ENCODE measurements around the gene ZBTB7A.

The ZBTB7A gene

DNA sequence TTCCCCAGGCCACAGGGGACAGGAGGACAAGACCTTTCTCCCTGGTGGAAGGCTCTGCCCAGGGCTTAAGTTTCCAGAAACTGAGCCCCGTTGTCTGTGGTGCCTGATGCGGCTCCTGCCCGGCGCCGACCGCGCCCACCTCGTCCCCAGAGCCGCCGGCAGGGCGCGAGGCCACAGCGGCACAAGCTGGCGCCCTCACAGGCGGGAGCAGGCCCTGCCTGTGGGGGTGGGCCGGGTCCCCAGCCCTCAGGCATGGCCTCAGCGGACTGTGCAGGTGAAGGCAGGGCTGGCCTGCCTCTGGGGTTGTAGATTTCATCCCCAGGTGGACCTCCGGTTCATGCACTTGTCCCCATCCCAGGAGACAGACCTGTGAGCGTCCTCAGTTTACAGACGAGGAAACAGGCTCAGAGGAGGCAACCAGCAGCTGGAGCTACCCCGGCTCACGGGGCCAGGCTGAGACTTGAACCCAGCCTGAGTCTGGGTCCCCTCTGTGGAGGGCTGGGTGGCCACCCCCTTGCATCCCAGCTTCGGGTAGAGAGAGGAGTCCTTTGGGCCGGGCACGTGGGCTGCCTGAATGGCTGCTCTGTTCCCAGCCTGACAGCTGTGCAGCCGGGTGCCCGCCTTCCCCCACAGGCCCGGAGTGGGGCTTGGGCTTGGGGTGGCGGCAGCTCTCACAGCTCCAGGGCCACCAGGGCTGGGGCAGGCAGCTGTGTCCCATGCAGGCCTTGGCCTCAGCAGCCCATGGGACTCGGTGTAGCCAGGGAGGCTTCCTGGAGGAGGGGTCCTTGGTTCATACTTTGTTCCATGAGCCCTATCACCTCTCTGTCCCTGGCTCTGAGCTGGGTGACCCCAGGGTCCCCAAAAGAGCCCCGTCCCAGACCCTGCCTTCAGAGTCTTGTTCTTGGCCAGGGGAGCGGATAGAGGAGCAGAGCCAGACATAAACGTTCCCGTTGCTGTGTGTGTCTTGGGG, 32.4 kb downstream of the ZBTB7A start:
- DNase-seq: no peak

DNA sequence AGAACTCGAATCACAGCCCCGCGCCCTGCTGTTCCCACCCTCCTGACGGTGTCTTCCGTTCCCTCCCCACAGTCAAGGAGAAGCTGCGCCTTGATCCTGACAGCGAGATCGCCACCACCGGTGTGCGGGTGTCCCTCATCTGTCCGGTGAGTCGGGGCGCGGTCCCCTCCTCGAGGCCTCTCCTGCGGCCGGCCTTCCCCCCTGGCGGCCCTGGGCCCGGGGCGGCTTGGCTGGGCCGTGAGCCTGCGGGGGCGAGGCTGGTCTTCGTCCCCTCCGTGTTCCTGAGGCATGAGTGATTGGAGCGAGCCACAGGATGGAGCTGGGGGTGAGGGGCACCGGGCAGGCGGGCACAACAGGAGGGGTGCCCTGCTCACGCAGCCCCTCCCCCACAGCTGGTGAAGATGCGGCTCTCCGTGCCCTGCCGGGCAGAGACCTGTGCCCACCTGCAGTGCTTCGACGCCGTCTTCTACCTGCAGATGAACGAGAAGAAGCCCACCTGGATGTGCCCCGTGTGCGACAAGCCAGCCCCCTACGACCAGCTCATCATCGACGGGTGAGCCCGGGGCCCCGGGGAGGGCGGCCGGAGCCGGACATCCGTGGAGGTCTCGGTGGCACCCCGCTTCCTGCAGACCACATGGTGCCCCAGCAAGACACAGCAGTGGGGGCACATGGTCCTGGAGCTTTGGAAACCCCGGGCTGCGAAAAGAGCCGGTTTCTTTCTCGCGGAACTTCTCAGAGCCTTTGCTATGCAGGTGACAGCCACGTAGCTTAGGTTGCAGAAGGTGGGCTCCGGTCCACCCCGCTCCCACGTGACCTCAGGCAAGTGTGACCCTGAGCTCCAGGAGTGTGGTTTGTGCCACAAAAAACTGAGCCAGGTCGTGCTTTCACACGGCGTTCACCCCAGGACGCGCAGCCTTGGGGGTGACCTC, 33.4 kb downstream of the ZBTB7A start:
- no peak for DNase-seq

GRCh38 chr19:4032436-4032835, 34.3 kb downstream of the ZBTB7A start:
- DNase-seq: no peak

GRCh38 chr19:4031420-4031819, 35.3 kb downstream of the ZBTB7A start:
- no peak for DNase-seq

- no peak for DNase-seq
Observed at GRCh38 chr19:4030981-4031380, 35.7 kb downstream of the ZBTB7A start.

GRCh38 chr19:4030552-4030951, 36.1 kb downstream of the ZBTB7A start:
- DNase-seq: no peak

GRCh38 chr19:4029247-4029614, 37.5 kb downstream of the ZBTB7A start:
- no peak for DNase-seq

- DNase-seq: no peak
Observed at GRCh38 chr19:4028334-4029246, 38.1 kb downstream of the ZBTB7A start.

GRCh38 chr19:4027146-4027545, 39.6 kb downstream of the ZBTB7A start:
- no peak for DNase-seq

GRCh38 chr19:4025317-4025716, 41.4 kb downstream of the ZBTB7A start:
- no peak for DNase-seq

GRCh38 chr19:4023600-4024398, 42.9 kb downstream of the ZBTB7A start:
- DNase-seq: no peak

- no peak for DNase-seq
Observed at GRCh38 chr19:4019578-4019977, 47.1 kb downstream of the ZBTB7A start.

DNA sequence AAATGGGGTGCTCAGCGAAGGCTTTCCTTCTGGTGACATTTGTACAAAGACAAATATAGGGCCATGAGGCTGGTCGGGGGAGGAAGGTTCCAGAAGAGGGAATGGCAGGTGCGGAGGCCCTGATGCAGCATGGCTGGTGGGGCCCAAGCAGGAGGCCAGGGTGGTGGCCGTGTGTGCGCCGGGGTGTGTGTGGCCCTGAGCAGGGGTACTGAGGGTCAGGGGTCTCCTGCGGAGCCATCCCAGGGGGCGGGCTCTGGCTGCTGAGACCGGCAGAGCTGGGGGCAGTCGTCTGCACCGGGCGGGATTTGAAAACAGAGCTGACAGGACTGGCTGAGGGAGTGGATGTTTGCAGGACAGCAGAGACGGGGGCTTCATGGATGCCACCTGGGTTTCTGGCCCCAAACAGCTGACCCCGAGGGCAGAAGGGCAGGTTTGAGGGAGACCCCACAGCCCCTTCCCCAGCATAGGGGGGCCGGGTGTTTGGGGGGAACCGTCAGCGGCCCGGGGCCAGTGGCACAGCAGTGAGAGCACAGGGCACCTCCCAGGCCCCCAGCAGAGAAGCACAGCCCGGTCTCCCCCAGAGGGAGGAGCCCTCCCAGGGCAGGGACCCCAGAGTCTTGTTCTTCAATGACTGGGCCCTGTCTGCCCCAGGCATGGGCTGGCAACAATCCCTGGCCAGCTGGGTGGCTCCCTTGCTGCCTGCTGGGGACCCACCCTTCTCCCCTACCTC, 47.8 kb downstream of the ZBTB7A start:
- DNase-seq: no peak

- no peak for DNase-seq
Observed at GRCh38 chr19:4018140-4018613, 48.5 kb downstream of the ZBTB7A start.

GRCh38 chr19:4016903-4017638, 49.6 kb downstream of the ZBTB7A start:
- DNase-seq: no peak

DNA sequence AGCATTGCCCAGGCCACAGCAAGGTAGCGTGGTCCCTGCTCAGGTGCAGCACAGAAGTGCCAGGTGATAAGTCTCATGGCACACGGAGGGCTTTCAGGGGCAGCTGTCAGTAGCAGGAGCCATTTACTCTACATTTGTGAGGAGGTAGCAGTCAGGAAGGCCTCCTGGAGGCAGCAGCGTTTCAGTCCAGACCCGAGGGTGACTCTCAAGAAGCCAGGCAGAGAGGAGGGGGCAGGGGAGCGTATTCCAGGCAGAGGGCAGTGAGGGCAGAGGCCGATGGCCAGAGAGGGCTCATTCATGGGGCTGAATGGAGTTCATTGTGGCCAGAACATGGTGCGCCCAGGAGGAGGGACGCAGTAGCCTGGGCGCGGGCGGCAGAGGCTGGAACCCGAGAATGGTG, 50.2 kb downstream of the ZBTB7A start:
- no peak for DNase-seq

DNA sequence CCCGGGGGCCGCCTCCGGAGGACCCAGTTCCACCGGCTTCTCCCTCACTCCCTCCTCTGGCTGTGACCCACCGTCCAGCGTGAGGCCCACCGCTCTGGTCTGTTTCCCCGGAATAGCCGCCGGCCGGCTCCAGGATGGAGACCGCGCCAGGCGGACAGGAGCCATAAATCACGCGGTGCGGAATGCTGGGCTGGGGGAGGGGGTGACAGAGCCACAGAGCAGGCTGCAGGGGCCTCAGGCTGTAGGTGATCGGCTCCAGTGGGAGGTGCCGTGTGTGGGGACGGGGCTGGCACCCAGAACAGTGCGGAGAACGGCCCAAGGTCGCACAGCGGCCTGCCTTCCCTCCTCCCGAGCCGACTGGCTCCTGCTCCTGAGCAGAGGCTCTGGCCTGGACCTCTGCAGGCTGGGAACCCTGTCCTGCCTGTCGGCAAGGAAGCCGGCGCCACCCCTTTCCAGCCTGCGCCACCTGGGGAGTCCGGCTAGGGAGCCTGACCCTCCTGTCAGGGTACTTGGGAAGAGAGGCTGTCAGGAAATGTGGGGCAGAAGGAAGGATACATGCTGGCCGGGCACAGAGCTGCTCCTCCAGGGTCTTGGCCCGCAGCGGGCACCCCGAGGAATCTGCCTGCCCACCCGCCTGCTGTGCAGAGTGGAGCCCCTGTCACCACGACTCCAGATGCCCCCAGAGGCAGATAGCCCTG, 50.8 kb downstream of the ZBTB7A start:
- no peak for DNase-seq

DNA sequence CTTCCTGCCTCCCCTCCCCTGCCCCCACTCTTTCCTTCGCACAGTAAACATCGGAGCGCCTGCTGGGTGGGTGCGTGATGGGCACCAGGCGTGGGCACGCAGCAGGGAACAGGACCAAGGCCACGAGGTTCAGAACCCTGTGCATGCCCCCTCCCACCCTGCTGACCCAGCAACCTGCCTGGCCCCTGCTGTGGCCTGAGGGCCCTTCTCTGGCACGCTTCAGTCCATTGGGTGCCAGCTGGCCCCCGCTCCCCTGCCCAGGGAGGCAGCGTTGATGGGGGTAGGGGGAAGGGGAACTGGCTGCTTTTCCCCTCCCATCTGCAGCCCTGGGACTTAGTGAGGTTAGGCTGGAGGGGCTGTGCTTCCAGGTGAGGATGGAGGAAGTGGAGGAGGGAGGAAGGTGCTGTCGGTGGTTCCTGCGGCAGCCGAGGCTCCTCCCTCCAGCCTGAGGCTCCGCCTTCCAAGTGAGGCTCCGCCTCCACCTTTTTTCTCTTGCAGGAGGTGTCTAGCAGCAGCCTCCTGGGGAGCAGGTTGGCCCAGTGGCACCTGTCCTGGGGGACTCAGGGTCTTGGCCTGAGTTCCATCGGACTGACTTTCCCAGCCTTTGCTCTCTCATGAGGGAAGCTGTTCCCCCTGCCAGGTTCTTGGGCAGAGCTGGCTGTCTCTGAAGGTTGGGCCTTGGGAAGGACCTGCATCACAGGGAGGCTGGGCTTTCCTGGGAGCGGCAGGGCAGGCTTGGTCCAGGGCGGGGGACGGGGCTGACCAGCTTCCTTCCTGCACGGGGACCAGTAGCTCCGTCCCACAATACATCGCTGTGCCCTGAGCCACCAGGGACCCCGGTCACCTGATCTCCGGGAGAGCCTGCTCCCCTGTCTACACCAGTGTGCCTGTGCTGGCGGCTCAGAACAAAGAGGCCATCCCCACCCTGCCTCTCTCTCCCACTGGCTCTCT, 51.9 kb downstream of the ZBTB7A start:
- DNase-seq: peak; percentile 64
